H7 (cell line): ENCODE results near the gene SGCE. TPM values are rescaled to one million over a fixed set of nuclear protein-coding genes. Genes with fewer than 3 reads are reported as not detected.

ENCODE experiments used
- total RNA-seq: library from RNA; depleted of rRNA; stranded (reverse); fragments of >200 nt; shearing (Covaris generic); gene quantifications from 2 replicates; pipeline ENCODE4 v1.2.3, GENCODE V29; 2014; rRNA removed

The SGCE gene
- total RNA-seq, 1 experiment from 2014 or later: 25.8 TPM

Other genes with a start within 250 kb of the SGCE start
- gene CASD1, start 146.3 kb downstream of the SGCE start, total RNA-seq: 16.0 and 16.7 TPM in 2 replicates